ENCODE measurements around the gene BRIP1.

BRIP1 gene

DNA sequence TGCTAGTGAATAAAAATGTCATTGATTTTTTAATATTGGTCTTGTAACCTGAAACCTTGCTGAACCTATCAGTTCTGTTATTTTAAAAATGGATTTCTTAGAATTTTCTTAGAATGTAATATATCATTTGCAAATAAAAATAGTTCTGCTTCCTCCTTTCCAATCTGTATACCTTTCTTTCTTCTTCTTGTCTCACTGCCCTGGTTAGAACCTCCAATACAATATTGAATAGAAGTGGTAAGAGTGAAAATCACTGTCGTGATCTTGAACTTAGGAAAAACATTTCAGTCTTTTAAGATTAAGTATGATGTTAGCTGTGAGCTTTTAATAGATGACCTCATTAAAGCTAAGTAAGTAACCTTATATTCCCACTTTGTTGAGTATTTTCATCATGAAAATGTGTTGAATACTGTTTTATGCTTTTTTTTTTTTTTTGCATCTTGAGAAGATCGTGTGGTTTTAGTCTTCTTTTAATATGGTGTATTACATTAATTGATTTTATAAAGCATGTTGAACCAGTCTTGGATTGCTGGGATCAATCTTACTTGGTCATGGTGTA, 167.5 kb downstream of the BRIP1 start:
- TF ChIP-seq TEAD4 (IDR thresholded peaks at IDR 0.05) = no peak
- TF ChIP-seq FOXM1 (IDR thresholded peaks at IDR 0.05; ENCODE audit: borderline replicate concordance, low read depth) = no peak
- no peak for TF ChIP-seq TAF1 (IDR thresholded peaks at IDR 0.05; ENCODE audit: low read depth)
- TF ChIP-seq TCF12 (IDR thresholded peaks at IDR 0.05; ENCODE audit: low read depth) = no peak
- TF ChIP-seq ZBTB7A (IDR thresholded peaks at IDR 0.05; ENCODE audit: low read depth) = no peak
- no peak for TF ChIP-seq NFIC (IDR thresholded peaks at IDR 0.05)
- no peak for TF ChIP-seq EGR1 (IDR thresholded peaks at IDR 0.05)
- TF ChIP-seq, protein P1, sequence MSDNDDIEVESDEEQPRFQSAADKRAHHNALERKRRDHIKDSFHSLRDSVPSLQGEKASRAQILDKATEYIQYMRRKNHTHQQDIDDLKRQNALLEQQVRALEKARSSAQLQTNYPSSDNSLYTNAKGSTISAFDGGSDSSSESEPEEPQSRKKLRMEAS (IDR thresholded peaks at IDR 0.05) = no peak
- no peak for TF ChIP-seq YY1 (IDR thresholded peaks at IDR 0.05; ENCODE audit: low read depth)
- TF ChIP-seq, protein P2, sequence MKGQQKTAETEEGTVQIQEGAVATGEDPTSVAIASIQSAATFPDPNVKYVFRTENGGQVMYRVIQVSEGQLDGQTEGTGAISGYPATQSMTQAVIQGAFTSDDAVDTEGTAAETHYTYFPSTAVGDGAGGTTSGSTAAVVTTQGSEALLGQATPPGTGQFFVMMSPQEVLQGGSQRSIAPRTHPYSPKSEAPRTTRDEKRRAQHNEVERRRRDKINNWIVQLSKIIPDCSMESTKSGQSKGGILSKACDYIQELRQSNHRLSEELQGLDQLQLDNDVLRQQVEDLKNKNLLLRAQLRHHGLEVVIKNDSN (IDR thresholded peaks at IDR 0.05) = no peak
- TF ChIP-seq, protein P3, sequence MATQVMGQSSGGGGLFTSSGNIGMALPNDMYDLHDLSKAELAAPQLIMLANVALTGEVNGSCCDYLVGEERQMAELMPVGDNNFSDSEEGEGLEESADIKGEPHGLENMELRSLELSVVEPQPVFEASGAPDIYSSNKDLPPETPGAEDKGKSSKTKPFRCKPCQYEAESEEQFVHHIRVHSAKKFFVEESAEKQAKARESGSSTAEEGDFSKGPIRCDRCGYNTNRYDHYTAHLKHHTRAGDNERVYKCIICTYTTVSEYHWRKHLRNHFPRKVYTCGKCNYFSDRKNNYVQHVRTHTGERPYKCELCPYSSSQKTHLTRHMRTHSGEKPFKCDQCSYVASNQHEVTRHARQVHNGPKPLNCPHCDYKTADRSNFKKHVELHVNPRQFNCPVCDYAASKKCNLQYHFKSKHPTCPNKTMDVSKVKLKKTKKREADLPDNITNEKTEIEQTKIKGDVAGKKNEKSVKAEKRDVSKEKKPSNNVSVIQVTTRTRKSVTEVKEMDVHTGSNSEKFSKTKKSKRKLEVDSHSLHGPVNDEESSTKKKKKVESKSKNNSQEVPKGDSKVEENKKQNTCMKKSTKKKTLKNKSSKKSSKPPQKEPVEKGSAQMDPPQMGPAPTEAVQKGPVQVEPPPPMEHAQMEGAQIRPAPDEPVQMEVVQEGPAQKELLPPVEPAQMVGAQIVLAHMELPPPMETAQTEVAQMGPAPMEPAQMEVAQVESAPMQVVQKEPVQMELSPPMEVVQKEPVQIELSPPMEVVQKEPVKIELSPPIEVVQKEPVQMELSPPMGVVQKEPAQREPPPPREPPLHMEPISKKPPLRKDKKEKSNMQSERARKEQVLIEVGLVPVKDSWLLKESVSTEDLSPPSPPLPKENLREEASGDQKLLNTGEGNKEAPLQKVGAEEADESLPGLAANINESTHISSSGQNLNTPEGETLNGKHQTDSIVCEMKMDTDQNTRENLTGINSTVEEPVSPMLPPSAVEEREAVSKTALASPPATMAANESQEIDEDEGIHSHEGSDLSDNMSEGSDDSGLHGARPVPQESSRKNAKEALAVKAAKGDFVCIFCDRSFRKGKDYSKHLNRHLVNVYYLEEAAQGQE (IDR thresholded peaks at IDR 0.05; ENCODE audit: low read depth) = no peak
- no peak for TF ChIP-seq RAD21 (IDR thresholded peaks at IDR 0.05; ENCODE audit: low read depth)
- no peak for TF ChIP-seq CREB1 (IDR thresholded peaks at IDR 0.05; ENCODE audit: low read depth)
- no peak for TF ChIP-seq CEBPB (IDR thresholded peaks at IDR 0.05)
- no peak for TF ChIP-seq EP300 (IDR thresholded peaks at IDR 0.05; ENCODE audit: borderline replicate concordance)

DNA sequence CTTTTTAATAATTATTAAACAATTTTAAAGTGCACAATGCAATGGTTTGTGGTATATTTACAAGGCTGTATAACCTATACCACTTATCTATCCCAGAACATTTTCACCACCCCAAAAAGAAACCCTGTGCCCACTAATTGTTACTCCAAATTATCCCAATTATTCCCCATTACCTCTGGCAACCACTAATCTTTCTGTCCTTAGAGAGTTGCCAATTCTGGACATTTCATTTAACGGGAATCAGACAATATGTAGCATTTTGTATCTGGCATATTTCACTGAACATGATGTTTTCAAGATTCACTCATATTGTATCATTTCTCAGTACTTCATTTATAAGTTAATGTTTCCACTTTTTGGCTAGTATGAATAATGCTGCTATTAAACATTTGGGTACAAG, 169.2 kb downstream of the BRIP1 start:
- TF ChIP-seq TEAD4 (IDR thresholded peaks at IDR 0.05) (no peak), CEBPB (IDR thresholded peaks at IDR 0.05) (no peak), TCF12 (IDR thresholded peaks at IDR 0.05; ENCODE audit: low read depth) (no peak), CREB1 (IDR thresholded peaks at IDR 0.05; ENCODE audit: low read depth) (no peak)

DNA sequence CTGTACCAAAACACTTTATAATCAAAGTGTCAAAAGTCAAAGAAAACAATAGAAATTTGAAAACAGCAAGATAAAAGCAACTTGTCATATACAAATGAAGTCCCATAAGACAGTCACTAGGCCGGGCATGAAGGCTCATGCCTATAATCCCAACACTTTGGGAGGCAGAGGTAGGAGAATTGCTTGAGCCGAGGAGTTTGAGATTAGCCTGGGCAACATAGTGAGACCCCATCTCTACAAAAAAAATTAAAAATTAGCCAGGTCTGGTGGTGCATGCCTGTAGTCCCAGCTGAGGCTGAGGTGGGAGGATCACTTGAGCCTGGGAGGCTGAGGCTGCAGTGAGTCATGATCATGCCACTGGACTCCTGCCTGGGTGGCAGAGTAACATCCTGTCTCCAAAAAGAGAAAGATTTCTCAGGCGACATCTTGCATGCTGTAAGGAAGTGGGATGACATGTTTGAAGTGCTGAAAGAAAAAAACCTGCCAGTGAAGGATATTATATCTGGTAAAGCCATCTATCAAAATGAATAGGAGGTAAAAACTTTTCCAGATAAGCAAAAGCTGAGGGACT, 173.6 kb downstream of the BRIP1 start:
- TF ChIP-seq CEBPB (IDR thresholded peaks at IDR 0.05) (no peak), FOXM1 (IDR thresholded peaks at IDR 0.05; ENCODE audit: borderline replicate concordance, low read depth) (no peak), CREB1 (IDR thresholded peaks at IDR 0.05; ENCODE audit: low read depth) (no peak), TAF1 (IDR thresholded peaks at IDR 0.05; ENCODE audit: low read depth) (no peak), EP300 (IDR thresholded peaks at IDR 0.05; ENCODE audit: borderline replicate concordance) (no peak), YY1 (IDR thresholded peaks at IDR 0.05; ENCODE audit: low read depth) (no peak)
- TF ChIP-seq, protein P1 (IDR thresholded peaks at IDR 0.05) = no peak

DNA sequence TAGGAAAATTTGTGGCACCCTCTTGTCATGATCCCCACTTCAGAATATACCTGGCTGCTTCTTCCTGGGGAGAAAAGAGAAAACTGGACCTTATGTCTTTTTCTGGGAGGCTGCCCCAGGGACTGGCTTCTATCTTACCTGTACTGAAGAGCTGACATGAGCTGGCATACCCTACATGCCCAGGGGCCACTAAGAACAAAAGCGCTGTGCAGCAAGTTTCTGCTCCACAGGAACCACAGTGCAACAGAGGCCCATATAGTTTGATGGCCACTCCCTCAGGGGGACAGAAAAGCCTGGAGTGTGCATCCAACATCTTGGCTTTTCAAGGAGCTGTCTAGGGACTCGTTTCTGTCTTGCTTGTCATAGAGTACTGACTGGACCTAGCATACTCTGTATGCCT, 175.6 kb downstream of the BRIP1 start:
- TF ChIP-seq EGR1 (IDR thresholded peaks at IDR 0.05) = no peak
- TF ChIP-seq EP300 (IDR thresholded peaks at IDR 0.05; ENCODE audit: borderline replicate concordance) = no peak
- TF ChIP-seq, protein P1 (IDR thresholded peaks at IDR 0.05) = no peak
- no peak for TF ChIP-seq TCF12 (IDR thresholded peaks at IDR 0.05; ENCODE audit: low read depth)
- TF ChIP-seq FOXM1 (IDR thresholded peaks at IDR 0.05; ENCODE audit: borderline replicate concordance, low read depth) = no peak
- no peak for TF ChIP-seq CREB1 (IDR thresholded peaks at IDR 0.05; ENCODE audit: low read depth)
- TF ChIP-seq CEBPB (IDR thresholded peaks at IDR 0.05) = no peak

DNA sequence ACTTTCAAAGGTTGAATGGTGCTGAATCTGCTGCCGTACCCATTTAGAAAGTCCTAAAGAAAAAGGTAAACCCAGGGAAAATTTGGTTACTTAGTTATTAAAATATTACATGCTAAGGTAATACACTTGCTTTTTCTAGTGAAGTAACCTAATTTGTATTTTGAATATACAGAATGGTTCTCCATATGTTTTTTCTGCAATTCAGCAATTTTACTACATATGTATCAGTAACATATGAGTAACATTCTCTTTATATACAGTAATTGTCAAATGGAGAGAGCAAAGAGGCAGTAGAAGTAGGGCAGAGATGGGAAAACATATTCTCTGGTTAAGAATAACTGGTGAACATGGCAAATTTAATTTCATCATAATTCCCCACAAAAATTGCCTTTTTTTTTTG, 177.2 kb downstream of the BRIP1 start:
- TF ChIP-seq ZBTB7A (IDR thresholded peaks at IDR 0.05; ENCODE audit: low read depth) (no peak), NFIC (IDR thresholded peaks at IDR 0.05) (no peak), RAD21 (IDR thresholded peaks at IDR 0.05; ENCODE audit: low read depth) (no peak), TAF1 (IDR thresholded peaks at IDR 0.05; ENCODE audit: low read depth) (no peak), FOXM1 (IDR thresholded peaks at IDR 0.05; ENCODE audit: borderline replicate concordance, low read depth) (no peak)

DNA sequence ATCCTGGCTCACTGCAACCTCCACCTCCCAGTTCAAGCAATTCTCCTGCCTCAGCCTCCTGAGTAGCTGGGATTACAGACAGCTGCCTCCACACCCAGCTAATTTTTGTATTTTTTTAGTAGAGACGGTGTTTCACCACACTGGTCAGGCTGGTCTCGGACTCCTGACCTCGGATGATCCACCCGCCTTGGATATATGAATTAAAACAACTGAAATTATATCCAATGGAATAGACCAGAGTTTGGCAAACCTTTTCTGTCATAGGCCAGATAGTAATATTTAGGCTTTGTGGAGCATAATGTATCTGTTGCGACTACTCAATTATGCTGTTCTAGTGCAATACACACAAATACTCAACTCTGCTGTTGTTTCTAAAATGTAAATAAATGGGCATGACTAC, 178.5 kb downstream of the BRIP1 start:
- TF ChIP-seq NFIC (IDR thresholded peaks at IDR 0.05) (no peak), EP300 (IDR thresholded peaks at IDR 0.05; ENCODE audit: borderline replicate concordance) (no peak), RAD21 (IDR thresholded peaks at IDR 0.05; ENCODE audit: low read depth) (no peak), TCF12 (IDR thresholded peaks at IDR 0.05; ENCODE audit: low read depth) (no peak), FOXM1 (IDR thresholded peaks at IDR 0.05; ENCODE audit: borderline replicate concordance, low read depth) (no peak), TAF1 (IDR thresholded peaks at IDR 0.05; ENCODE audit: low read depth) (no peak)
- TF ChIP-seq, protein P2 (IDR thresholded peaks at IDR 0.05) = no peak

DNA sequence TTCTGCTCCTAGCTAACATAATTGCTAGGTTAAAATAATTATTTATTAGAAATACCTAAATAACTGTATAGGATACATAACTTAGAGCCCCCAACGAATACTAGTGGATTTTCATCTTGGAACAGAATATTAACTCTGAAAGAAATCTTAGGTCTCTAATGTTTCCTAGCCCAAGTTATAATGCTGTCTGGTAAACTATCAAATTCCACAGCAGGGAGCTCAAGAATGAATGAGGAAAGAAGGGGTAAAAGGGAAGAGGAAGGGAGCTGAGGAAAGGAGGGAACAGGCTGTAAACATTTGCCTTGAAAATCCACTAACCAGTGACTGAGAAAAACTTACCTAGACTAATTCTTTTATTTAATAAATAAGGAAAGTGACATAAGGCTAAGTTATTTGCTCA, 179.2 kb downstream of the BRIP1 start:
- TF ChIP-seq TAF1 (IDR thresholded peaks at IDR 0.05; ENCODE audit: low read depth) = no peak

DNA sequence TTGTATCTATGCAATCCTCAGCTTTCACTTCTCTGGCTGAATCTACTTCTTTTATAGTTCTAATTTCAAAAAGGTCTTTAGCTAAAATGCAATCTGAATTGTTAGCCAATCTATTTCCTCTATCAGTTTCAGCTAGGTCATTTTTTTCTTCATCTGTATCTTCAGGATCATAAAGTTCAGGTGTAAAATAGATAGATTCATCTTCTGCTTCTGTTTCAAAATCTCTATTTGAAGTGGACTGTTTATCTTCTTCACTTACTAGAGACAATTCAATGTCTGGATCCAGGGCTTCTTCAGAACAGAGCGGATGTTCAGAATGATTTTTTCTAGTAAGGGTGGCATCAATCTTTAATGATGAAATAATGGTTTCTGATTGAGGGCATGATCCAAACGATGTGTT, 179.9 kb downstream of the BRIP1 start:
- TF ChIP-seq EP300 (IDR thresholded peaks at IDR 0.05; ENCODE audit: borderline replicate concordance) (no peak), EGR1 (IDR thresholded peaks at IDR 0.05) (no peak), TCF12 (IDR thresholded peaks at IDR 0.05; ENCODE audit: low read depth) (no peak), TEAD4 (IDR thresholded peaks at IDR 0.05) (no peak), NFIC (IDR thresholded peaks at IDR 0.05) (no peak)
